Renal cortex interstitium (tissue), 15 donors: ENCODE data around the gene LMO2. TPM values are rescaled to one million over a fixed set of nuclear protein-coding genes. Genes with fewer than 3 reads are reported as not detected.
"Not testable (repeated sequence)": the region's sequence is repeated elsewhere in the genome, so short reads cannot be mapped to it uniquely, and the experiment has no call there.

Source experiments
- DNase-seq, 11 donors: peaks; one replicate each; pipeline ENCODE4 v3.0.0-alpha.2; 2013; ENCODE audit warnings: low read depth in 9 of 11, low spot score in 4 of 11; ENCODE audit errors: extremely low read depth in 1 of 11
- long read RNA-seq, 16 experiments: transcript quantifications; one replicate each; lab custom pipeline, GENCODE V29; 2026
- polyA plus RNA-seq, 3 donors: library from polyadenylated mRNA; unstranded; fragments of 120-200 nt; gene quantifications; one replicate each; pipeline ENCODE4 v1.2.1, GENCODE V29; 2013; ENCODE audit not compliant: insufficient read length in 3 of 3

Gene LMO2
- polyA plus RNA-seq, result 10 to 100 TPM; 21.3 to 32.4 (median 31.2) TPM
- long read RNA-seq, donor 1, transcript LMO2-202 (3 exons, 1,687 nt), result major isoform, 7 of 14 reads
- long read RNA-seq, donor 1, partial matches to known transcripts, result 7 of 14 reads
- long read RNA-seq, donor 1, other reads (novel, unspliced or antisense), result 0 of 14 reads
- long read RNA-seq, donor 2, transcript LMO2-202 (3 exons, 1,687 nt), result major isoform, 5 of 6 reads
- long read RNA-seq, donor 2, partial matches to known transcripts, result 0 of 6 reads
- long read RNA-seq, donor 2, other reads (novel, unspliced or antisense), result 0 of 6 reads
- long read RNA-seq, donor 3, transcript LMO2-202 (3 exons, 1,687 nt), result major isoform, 17 of 31 reads
- long read RNA-seq, donor 3, transcript LMO2-204 (2 exons, 1,550 nt), result minor isoform, 7 of 31 reads
- long read RNA-seq, donor 3, partial matches to known transcripts, result 0 of 31 reads
- long read RNA-seq, donor 3, other reads (novel, unspliced or antisense), result 7 of 31 reads
- long read RNA-seq, donor 4, transcript LMO2-202 (3 exons, 1,687 nt), result major isoform, 6 of 9 reads
- long read RNA-seq, donor 4, partial matches to known transcripts, result 0 of 9 reads
- long read RNA-seq, donor 4, other reads (novel, unspliced or antisense), result 0 of 9 reads
- long read RNA-seq, donor 5, result 0 reads
- long read RNA-seq, donor 6, transcript LMO2-202 (3 exons, 1,687 nt), result major isoform, 13 of 20 reads
- long read RNA-seq, donor 6, partial matches to known transcripts, result 6 of 20 reads
- long read RNA-seq, donor 6, other reads (novel, unspliced or antisense), result 0 of 20 reads
- long read RNA-seq, donor 7, transcript LMO2-202 (3 exons, 1,687 nt), result major isoform, 8 of 31 reads
- long read RNA-seq, donor 7, partial matches to known transcripts, result 13 of 31 reads
- long read RNA-seq, donor 7, other reads (novel, unspliced or antisense), result 6 of 31 reads
- long read RNA-seq, donor 8, transcript LMO2-202 (3 exons, 1,687 nt), result major isoform, 21 of 34 reads
- long read RNA-seq, donor 8, partial matches to known transcripts, result 6 of 34 reads
- long read RNA-seq, donor 8, other reads (novel, unspliced or antisense), result 5 of 34 reads
- long read RNA-seq, donor 9, transcript LMO2-202 (3 exons, 1,687 nt), result major isoform, 6 of 14 reads
- long read RNA-seq, donor 9, partial matches to known transcripts, result 0 of 14 reads
- long read RNA-seq, donor 9, other reads (novel, unspliced or antisense), result 6 of 14 reads
- long read RNA-seq, donor 10, transcript LMO2-202 (3 exons, 1,687 nt), result major isoform, 16 of 25 reads
- long read RNA-seq, donor 10, partial matches to known transcripts, result 0 of 25 reads
- long read RNA-seq, donor 10, other reads (novel, unspliced or antisense), result 6 of 25 reads
- long read RNA-seq, donor 11, transcript LMO2-202 (3 exons, 1,687 nt), result major isoform, 11 of 13 reads
- long read RNA-seq, donor 11, partial matches to known transcripts, result 0 of 13 reads
- long read RNA-seq, donor 11, other reads (novel, unspliced or antisense), result 0 of 13 reads
- long read RNA-seq, donor 12, transcript LMO2-202 (3 exons, 1,687 nt), result major isoform, 8 of 10 reads
- long read RNA-seq, donor 12, partial matches to known transcripts, result 0 of 10 reads
- long read RNA-seq, donor 12, other reads (novel, unspliced or antisense), result 0 of 10 reads
- long read RNA-seq, donor 13, result 0 reads
- long read RNA-seq, donor 14, transcript LMO2-202 (3 exons, 1,687 nt), result major isoform, 16 of 20 reads
- long read RNA-seq, donor 14, partial matches to known transcripts, result 0 of 20 reads
- long read RNA-seq, donor 14, other reads (novel, unspliced or antisense), result 0 of 20 reads
- long read RNA-seq, donor 15, transcript LMO2-202 (3 exons, 1,687 nt), result major isoform, 5 of 7 reads
- long read RNA-seq, donor 15, partial matches to known transcripts, result 0 of 7 reads
- long read RNA-seq, donor 15, other reads (novel, unspliced or antisense), result 0 of 7 reads
- long read RNA-seq, donor 16, transcript LMO2-204 (2 exons, 1,550 nt), result minor isoform, 12 of 46 reads
- long read RNA-seq, donor 16, transcript LMO2-202 (3 exons, 1,687 nt), result major isoform, 28 of 46 reads
- long read RNA-seq, donor 16, partial matches to known transcripts, result 6 of 46 reads
- long read RNA-seq, donor 16, other reads (novel, unspliced or antisense), result 0 of 46 reads

GRCh38 chr11:33891714-33892327 is at the start of gene LMO2:
TSS of gene LMO2 (minus strand) at chr11:33892076. CDS start at chr11:33869716, 22,360 bp downstream.
- DNase-seq, result no peak

- no peak for DNase-seq
Measured at GRCh38 chr11:33940538-33940815, 48.6 kb upstream of the LMO2 start.

- no peak for DNase-seq
Measured at GRCh38 chr11:33936725-33937604, 45.1 kb upstream of the LMO2 start.

- peak in 3 of 11 donors; percentile 39 to 45 (median 43) for DNase-seq
Measured at GRCh38 chr11:33935461-33936456, 43.9 kb upstream of the LMO2 start.

GRCh38 chr11:33935005-33935404 is 43.1 kb upstream of the LMO2 start:
- DNase-seq, result no peak

- no peak for DNase-seq
Measured at GRCh38 chr11:33934450-33934849, 42.6 kb upstream of the LMO2 start.

- peak in 1 of 11 donors; percentile 50 for DNase-seq
Measured at GRCh38 chr11:33933602-33934001, 41.7 kb upstream of the LMO2 start.

- no peak for DNase-seq
Measured at GRCh38 chr11:33932721-33933120, 40.8 kb upstream of the LMO2 start.

- DNase-seq, result not testable (repeated sequence)
Measured at GRCh38 chr11:33931739-33932366, 40.0 kb upstream of the LMO2 start.

- no peak for DNase-seq
Measured at GRCh38 chr11:33931067-33931466, 39.2 kb upstream of the LMO2 start.

- peak in 9 of 11 donors; percentile 43 to 70 (median 60) for DNase-seq
Measured at GRCh38 chr11:33930317-33931021, 38.6 kb upstream of the LMO2 start.

GRCh38 chr11:33928564-33928963 is 36.7 kb upstream of the LMO2 start:
- DNase-seq, result no peak

GRCh38 chr11:33926671-33927552 is 35.0 kb upstream of the LMO2 start:
- no peak for DNase-seq
